ENCODE results near the gene ARL15. TPM values are rescaled to one million over a fixed set of nuclear protein-coding genes. Genes with fewer than 3 reads are reported as not detected.

ARL15 gene
- total RNA-seq, 2 experiments from 2014 or later, result 5.7 to 6.3 TPM

DNA sequence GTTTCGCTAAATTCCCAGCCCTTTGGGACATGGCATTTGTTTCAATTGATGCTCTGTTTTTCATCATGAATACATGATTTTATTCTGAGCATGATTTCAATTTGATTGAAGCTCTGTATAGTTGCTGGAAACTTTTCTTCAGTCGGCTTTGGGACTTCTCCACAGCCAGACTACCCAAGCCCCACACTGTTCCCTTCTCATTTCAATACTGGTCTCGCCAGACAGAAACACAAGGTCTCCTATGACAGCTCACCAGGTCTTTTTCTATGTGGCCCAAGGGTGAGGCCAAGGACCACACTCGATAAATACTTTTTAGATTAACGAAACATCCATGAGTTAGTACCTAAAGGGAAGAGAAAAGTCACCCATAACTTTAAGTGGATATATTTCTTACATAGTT is 132.2 kb downstream of the ARL15 start:
- no peak overlapping the region for H3K4me3 Mint-ChIP-seq
- no peaks in the 10 kb centered on the region for H3K27me3 Mint-ChIP-seq
- H3K9me3 Mint-ChIP-seq, result peaks cover 2% of the 10 kb centered on the region
- ChIA-PET POLR2A (no interaction called here), CTCF (interaction anchor here (1.0 to 1.3 kb wide), 2 partner anchors 16 to 42 kb away, joined by 3 read pairs; no protein-coding TSS in a partner anchor)
- DNase-seq, result no peak
- peaks cover 10% of the 10 kb centered on the region for H3K4me1 Mint-ChIP-seq (ENCODE audit: low read depth)
- H3K36me3 Mint-ChIP-seq (ENCODE audit: low read depth), result peaks cover 5% of the 10 kb centered on the region
- intact Hi-C loops (cut with micrococcal nuclease), result no loop called here
- TF ChIP-seq, protein P1, sequence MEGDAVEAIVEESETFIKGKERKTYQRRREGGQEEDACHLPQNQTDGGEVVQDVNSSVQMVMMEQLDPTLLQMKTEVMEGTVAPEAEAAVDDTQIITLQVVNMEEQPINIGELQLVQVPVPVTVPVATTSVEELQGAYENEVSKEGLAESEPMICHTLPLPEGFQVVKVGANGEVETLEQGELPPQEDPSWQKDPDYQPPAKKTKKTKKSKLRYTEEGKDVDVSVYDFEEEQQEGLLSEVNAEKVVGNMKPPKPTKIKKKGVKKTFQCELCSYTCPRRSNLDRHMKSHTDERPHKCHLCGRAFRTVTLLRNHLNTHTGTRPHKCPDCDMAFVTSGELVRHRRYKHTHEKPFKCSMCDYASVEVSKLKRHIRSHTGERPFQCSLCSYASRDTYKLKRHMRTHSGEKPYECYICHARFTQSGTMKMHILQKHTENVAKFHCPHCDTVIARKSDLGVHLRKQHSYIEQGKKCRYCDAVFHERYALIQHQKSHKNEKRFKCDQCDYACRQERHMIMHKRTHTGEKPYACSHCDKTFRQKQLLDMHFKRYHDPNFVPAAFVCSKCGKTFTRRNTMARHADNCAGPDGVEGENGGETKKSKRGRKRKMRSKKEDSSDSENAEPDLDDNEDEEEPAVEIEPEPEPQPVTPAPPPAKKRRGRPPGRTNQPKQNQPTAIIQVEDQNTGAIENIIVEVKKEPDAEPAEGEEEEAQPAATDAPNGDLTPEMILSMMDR (IDR thresholded peaks at IDR 0.05), result no peak
- no peak overlapping the region for H3K27ac Mint-ChIP-seq
- ATAC-seq, result no peak

DNA sequence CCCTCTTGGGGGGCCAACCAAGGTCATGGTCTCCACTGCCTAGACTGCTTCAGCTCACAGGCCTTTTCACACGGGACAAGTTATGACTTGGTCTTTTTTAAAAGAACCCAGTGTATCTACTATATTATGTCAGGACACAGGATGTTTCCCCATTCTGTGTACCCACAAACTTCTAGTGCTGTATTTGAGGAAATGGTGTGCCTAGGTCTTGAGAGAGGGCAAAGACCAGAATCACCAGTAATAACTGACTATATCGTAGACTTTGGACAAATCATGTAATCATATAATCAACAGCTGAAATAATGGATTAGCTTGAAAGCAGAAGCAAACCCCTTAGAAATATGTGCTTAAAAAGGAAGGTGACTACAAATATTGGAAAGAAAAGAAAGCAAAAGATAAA is 133.3 kb downstream of the ARL15 start:
- ChIA-PET POLR2A (no interaction called here), CTCF (no interaction called here)
- Mint-ChIP-seq H3K9me3 (peaks cover 2% of the 10 kb centered on the region), H3K4me3 (no peak overlapping the region), H3K27ac (no peak overlapping the region), H3K4me1 (ENCODE audit: low read depth) (peaks cover 10% of the 10 kb centered on the region), H3K27me3 (no peaks in the 10 kb centered on the region), H3K36me3 (ENCODE audit: low read depth) (peaks cover 5% of the 10 kb centered on the region)
- no peak for ATAC-seq
- TF ChIP-seq, protein P1 (IDR thresholded peaks at IDR 0.05), result no peak
- no peak for DNase-seq
- intact Hi-C loops (cut with micrococcal nuclease), result no loop called here

DNA sequence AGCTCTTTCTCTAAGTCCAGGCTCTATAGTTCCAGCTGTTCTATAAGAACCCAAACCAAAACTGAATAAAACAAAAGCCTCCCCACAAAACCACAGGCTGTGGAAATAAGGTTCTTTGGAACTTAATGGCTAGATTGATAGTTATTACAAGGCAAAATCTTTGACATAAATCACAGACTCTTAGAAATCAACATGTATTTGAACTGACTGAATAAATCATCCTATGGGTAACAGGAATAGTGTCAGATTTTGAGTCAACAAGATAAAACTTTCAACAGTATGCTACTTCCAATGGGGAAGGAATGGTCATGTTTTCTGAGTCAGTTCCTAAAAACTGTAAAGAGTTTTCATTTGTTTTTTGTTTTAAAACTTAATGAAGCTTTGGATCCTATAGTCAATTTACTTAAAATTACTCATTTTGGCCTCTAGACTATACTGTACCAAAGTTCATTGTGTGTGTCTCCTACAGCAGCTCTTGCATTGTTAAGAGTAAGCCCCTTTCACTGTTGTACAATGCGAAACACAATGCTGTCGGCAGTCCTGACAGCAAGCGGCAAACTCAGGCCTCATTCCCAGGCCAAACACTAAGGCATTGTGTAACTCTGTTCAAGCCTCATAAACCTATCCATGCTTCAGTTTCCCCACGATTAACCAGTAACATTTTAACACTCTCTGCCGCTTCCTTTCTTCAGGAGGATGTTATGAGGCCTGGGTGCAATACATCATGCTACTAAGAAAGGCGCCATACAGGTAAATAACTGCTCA is 134.1 kb downstream of the ARL15 start:
- ATAC-seq (no peak), DNase-seq (no peak)
- CTCF ChIA-PET, result interaction anchor here (1.0 kb wide), 1 partner anchor 18 kb away, joined by 3 read pairs; no protein-coding TSS in a partner anchor
- intact Hi-C loops (cut with micrococcal nuclease), result no loop called here
- Mint-ChIP-seq H3K9me3 (peaks cover 2% of the 10 kb centered on the region), H3K4me1 (ENCODE audit: low read depth) (peaks cover 10% of the 10 kb centered on the region), H3K27me3 (no peaks in the 10 kb centered on the region), H3K36me3 (ENCODE audit: low read depth) (peaks cover 8% of the 10 kb centered on the region), H3K27ac (no peak overlapping the region), H3K4me3 (no peak overlapping the region)
- POLR2A ChIA-PET, result no interaction called here
- TF ChIP-seq, protein P1 (IDR thresholded peaks at IDR 0.05), result no peak

DNA sequence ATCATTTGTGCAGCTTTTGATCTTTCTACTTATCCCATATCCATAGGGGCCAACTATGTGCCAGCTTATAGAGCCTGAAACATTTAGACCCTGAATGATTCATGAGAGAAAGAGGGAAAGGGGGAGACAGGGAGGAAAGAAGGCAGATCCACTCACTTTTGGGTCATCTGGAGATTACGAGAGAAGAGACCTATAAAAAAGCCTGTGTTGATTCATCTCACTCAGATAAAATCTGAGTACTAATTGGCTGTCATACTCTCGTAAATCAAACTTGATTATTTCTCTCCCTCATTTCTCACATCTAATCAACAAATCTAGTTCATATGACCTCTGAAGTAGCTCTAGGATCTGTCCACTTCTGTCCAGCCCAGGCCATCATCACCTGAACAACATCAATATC is 137.1 kb downstream of the ARL15 start:
- CTCF ChIA-PET, result interaction anchor here (1.3 kb wide), 1 partner anchor 55 kb away, joined by 3 read pairs; no protein-coding TSS in a partner anchor
- H3K27me3 Mint-ChIP-seq, result no peaks in the 10 kb centered on the region

More for the DNA sequence above, 137.1 kb downstream of the ARL15 start:
- POLR2A ChIA-PET, result no interaction called here
- H3K9me3 Mint-ChIP-seq, result peaks cover 2% of the 10 kb centered on the region
- ATAC-seq (no peak), DNase-seq (no peak)
- peaks cover 22% of the 10 kb centered on the region for H3K36me3 Mint-ChIP-seq (ENCODE audit: low read depth)
- no peak overlapping the region for H3K4me3 Mint-ChIP-seq
- peaks cover 7% of the 10 kb centered on the region for H3K4me1 Mint-ChIP-seq (ENCODE audit: low read depth)
- H3K27ac Mint-ChIP-seq, result no peak overlapping the region
- intact Hi-C loops (cut with micrococcal nuclease), result no loop called here
- TF ChIP-seq, protein P1 (IDR thresholded peaks at IDR 0.05), result no peak

Measured in activated CD8-positive, alpha-beta T cell treated with anti-CD3 and anti-CD28 coated beads for 36 hours (primary cell).